ENCODE data around the gene CRY2. TPM values are rescaled to one million over a fixed set of nuclear protein-coding genes. Genes with fewer than 3 reads are reported as not detected.

Gene CRY2
- total RNA-seq, 1 donor from 2014 or later, result 23.8 TPM

DNA sequence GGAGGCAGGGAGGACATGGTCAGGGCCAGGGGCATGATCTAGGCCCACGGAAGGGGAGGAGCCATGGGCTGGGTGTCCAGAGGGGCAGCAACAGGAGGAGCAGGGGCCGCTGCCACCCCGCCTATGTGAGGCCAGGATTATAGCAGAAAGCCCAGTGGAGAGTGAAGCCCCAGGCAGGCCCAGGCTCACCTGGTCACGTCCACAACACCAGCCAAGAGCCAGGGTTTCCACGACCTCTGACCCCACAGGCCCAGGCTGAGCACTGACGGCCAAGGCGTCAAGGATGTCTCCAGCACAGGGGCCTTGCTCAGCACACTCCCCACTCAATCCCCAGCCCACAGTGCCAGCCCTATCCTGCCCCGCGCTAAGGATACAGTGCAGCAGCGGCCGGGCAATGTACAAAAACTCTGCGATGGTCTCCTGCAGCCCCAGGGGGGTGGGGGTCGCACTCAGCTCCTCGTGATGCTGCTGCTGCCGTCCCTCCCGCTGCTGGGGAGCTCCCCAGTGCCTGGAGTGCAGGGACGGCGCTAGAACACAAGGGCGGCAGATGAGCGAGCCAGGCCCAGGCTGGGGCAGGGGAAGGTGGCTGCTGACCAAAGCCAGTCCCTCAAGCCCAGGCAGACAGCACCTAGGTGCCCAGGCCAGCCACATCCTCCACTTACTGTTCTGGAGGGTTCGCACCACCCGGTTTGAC lies 66.8 kb downstream of the CRY2 start:
- no peak overlapping the region for H3K4me3 Mint-ChIP-seq (ENCODE audit: unreplicated experiment)
- TF ChIP-seq, protein P1, sequence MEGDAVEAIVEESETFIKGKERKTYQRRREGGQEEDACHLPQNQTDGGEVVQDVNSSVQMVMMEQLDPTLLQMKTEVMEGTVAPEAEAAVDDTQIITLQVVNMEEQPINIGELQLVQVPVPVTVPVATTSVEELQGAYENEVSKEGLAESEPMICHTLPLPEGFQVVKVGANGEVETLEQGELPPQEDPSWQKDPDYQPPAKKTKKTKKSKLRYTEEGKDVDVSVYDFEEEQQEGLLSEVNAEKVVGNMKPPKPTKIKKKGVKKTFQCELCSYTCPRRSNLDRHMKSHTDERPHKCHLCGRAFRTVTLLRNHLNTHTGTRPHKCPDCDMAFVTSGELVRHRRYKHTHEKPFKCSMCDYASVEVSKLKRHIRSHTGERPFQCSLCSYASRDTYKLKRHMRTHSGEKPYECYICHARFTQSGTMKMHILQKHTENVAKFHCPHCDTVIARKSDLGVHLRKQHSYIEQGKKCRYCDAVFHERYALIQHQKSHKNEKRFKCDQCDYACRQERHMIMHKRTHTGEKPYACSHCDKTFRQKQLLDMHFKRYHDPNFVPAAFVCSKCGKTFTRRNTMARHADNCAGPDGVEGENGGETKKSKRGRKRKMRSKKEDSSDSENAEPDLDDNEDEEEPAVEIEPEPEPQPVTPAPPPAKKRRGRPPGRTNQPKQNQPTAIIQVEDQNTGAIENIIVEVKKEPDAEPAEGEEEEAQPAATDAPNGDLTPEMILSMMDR (IDR thresholded peaks at IDR 0.05; ENCODE audit: unreplicated experiment), result no peak

DNA sequence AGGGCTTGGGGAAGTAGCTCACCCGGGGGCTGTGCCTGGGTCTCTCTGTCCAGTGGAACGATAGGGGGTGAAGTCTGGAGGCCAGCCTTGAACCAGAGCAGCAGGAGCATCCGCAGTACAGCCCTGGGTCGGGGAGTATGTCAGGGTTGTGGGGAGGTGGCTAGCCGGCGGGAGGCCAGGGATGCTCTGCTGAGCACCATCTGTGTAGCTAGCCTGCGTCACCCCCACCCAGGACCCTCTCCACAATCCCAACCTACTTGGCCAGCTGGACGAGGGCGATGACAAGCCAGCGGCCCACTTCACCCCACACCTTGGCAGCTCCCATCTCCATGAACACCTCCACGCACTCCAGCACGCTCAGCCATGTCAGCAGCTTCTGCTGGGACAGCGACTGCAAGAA lies 68.2 kb downstream of the CRY2 start:
- H3K4me3 Mint-ChIP-seq (ENCODE audit: unreplicated experiment), result no peak overlapping the region

More for the DNA sequence above, 66.8 kb downstream of the CRY2 start:
- Mint-ChIP-seq H3K4me1 (ENCODE audit: unreplicated experiment) (peaks cover 12% of the 10 kb centered on the region), H3K27ac (ENCODE audit: unreplicated experiment) (no peak overlapping the region), H3K36me3 (ENCODE audit: low read depth, unreplicated experiment) (no peaks in the 10 kb centered on the region), H3K9me3 (ENCODE audit: unreplicated experiment) (no peaks in the 10 kb centered on the region), H3K27me3 (ENCODE audit: unreplicated experiment) (peaks cover 18% of the 10 kb centered on the region)
- no peak for DNase-seq (ENCODE audit: low spot score)

DNA sequence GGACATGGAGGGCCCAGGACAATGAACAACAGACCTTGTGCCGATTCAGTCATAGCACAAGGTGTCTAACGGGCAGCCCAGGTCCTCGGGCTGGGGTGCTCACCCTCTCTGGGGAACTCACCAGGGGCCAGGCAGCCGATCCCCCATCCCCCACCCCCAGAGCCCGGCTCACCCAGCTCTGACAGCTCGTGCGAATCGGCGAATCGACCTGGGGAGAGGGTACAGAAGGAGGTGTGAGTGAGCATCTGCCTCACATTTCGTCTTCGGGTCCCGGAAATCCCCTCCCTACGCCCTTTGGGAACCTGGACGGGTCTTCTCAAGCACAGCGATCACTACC lies 70.0 kb downstream of the CRY2 start:
- Mint-ChIP-seq H3K9me3 (ENCODE audit: unreplicated experiment) (no peaks in the 10 kb centered on the region), H3K4me3 (ENCODE audit: unreplicated experiment) (peak overlapping the region; percentile 95), H3K36me3 (ENCODE audit: low read depth, unreplicated experiment) (no peaks in the 10 kb centered on the region), H3K27me3 (ENCODE audit: unreplicated experiment) (peaks cover 26% of the 10 kb centered on the region), H3K27ac (ENCODE audit: unreplicated experiment) (peak overlapping the region; percentile 92), H3K4me1 (ENCODE audit: unreplicated experiment) (peaks cover 19% of the 10 kb centered on the region)
- DNase-seq (ENCODE audit: low spot score), result no peak
- TF ChIP-seq, protein P1 (IDR thresholded peaks at IDR 0.05; ENCODE audit: unreplicated experiment), result no peak

More for the DNA sequence above, 68.2 kb downstream of the CRY2 start:
- H3K9me3 Mint-ChIP-seq (ENCODE audit: unreplicated experiment), result no peaks in the 10 kb centered on the region
- DNase-seq (ENCODE audit: low spot score), result no peak
- peaks cover 22% of the 10 kb centered on the region for H3K27me3 Mint-ChIP-seq (ENCODE audit: unreplicated experiment)
- no peak overlapping the region for H3K27ac Mint-ChIP-seq (ENCODE audit: unreplicated experiment)
- TF ChIP-seq, protein P1 (IDR thresholded peaks at IDR 0.05; ENCODE audit: unreplicated experiment), result no peak
- peaks cover 16% of the 10 kb centered on the region for H3K4me1 Mint-ChIP-seq (ENCODE audit: unreplicated experiment)
- H3K36me3 Mint-ChIP-seq (ENCODE audit: low read depth, unreplicated experiment), result no peaks in the 10 kb centered on the region

DNA sequence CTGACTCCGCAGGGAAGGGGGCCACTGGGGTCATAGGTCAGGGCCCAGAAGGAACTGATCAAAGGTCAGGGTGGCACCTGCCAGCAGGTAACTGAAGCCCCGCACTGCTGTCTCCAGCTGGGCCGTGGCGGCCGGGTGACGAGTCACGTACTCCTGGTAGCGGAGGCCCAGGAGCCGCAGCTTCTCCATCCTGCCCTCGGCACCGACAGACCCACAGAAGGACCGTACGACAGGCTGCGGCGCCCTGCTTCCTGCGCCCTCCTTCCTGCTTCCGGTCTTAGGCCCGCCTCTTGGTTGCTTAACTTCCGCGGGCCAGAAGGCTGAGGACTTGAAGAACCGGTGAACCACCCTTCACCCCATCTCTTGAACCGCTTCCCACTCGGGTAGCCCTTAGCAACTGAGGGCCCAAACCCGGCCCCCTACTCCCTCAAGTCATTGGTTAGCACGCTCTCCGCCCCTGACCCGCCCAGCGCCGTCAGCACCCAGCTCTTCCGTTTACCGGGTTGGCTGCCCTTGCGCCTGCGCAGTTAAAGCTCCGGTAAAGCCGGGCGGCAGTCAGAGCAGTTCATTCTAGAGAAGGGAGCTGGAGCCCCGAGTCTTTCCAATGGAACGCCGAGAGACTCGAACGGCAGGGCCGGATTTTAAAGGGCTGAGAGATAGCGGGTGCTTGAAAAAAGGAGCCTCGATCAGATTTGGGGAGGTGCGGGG lies 70.5 kb downstream of the CRY2 start, which contains the start of gene PEX16:
TSS of gene PEX16 (minus strand) at position 255 of the 708 bp plus-strand sequence. CDS start at position 189, 66 bp downstream.
- no peaks in the 10 kb centered on the region for H3K36me3 Mint-ChIP-seq (ENCODE audit: low read depth, unreplicated experiment)
- H3K4me1 Mint-ChIP-seq (ENCODE audit: unreplicated experiment), result peaks cover 19% of the 10 kb centered on the region
- H3K27ac Mint-ChIP-seq (ENCODE audit: unreplicated experiment), result peak within 1 kb of the TSS; percentile 92
- H3K4me3 Mint-ChIP-seq (ENCODE audit: unreplicated experiment), result peak within 1 kb of the TSS; percentile 95
- H3K9me3 Mint-ChIP-seq (ENCODE audit: unreplicated experiment), result no peaks in the 10 kb centered on the region
- TF ChIP-seq, protein P1 (IDR thresholded peaks at IDR 0.05; ENCODE audit: unreplicated experiment), result no peak
- peaks cover 26% of the 10 kb centered on the region for H3K27me3 Mint-ChIP-seq (ENCODE audit: unreplicated experiment)
- DNase-seq (ENCODE audit: low spot score), result peak; percentile 92
